IPS-18c (cell line): ENCODE results near the gene ARMC9.

Experiments used
- H3K4me3 ChIP-seq: 2 replicates; pipeline ENCODE4 v1.7.0; 2013; ENCODE audit warnings: low read depth, mild to moderate bottlenecking, low read length, moderate library complexity; ENCODE audit not compliant: insufficient read depth
- H3K9me3 ChIP-seq: one replicate; pipeline ENCODE4 v1.6.1; 2013; ENCODE audit warnings: mild to moderate bottlenecking, low read length, moderate library complexity; ENCODE audit not compliant: control insufficient read depth, insufficient read depth

The ARMC9 gene

GRCh38 chr2:231198291-231199173 lies at the start of gene ARMC9:
ARMC9 (plus strand) TSS chr2:231198631; CDS start chr2:231206239, 7,608 bp downstream.
- H3K4me3 ChIP-seq, result peak within 1 kb of the TSS; percentile 97
- no peaks in the 10 kb centered on the region for H3K9me3 ChIP-seq

GRCh38 chr2:231152800-231153557 lies 45.5 kb upstream of the ARMC9 start:
- H3K4me3 ChIP-seq, result no peak overlapping the region
- no peaks in the 10 kb centered on the region for H3K9me3 ChIP-seq

GRCh38 chr2:231159306-231159705 lies 39.1 kb upstream of the ARMC9 start:
- no peak overlapping the region for H3K4me3 ChIP-seq
- H3K9me3 ChIP-seq, result no peaks in the 10 kb centered on the region

GRCh38 chr2:231160701-231161100 lies 37.7 kb upstream of the ARMC9 start:
- H3K4me3 ChIP-seq, result no peak overlapping the region
- no peaks in the 10 kb centered on the region for H3K9me3 ChIP-seq

- Histone ChIP-seq H3K9me3 (no peaks in the 10 kb centered on the region), H3K4me3 (no peak overlapping the region)
Measured at GRCh38 chr2:231161252-231161839, 37.1 kb upstream of the ARMC9 start.

GRCh38 chr2:231161877-231162329 lies 36.5 kb upstream of the ARMC9 start:
- no peak overlapping the region for H3K4me3 ChIP-seq
- H3K9me3 ChIP-seq, result no peaks in the 10 kb centered on the region

- H3K9me3 ChIP-seq, result no peaks in the 10 kb centered on the region
- no peak overlapping the region for H3K4me3 ChIP-seq
Measured at GRCh38 chr2:231163011-231163410, 35.4 kb upstream of the ARMC9 start.

GRCh38 chr2:231163414-231164095 lies 34.9 kb upstream of the ARMC9 start:
- Histone ChIP-seq H3K4me3 (no peak overlapping the region), H3K9me3 (no peaks in the 10 kb centered on the region)

GRCh38 chr2:231167745-231168459 lies 30.5 kb upstream of the ARMC9 start:
- Histone ChIP-seq H3K9me3 (no peaks in the 10 kb centered on the region), H3K4me3 (no peak overlapping the region)

GRCh38 chr2:231168460-231169139 lies 29.8 kb upstream of the ARMC9 start:
- Histone ChIP-seq H3K9me3 (no peaks in the 10 kb centered on the region), H3K4me3 (no peak overlapping the region)

- no peak overlapping the region for H3K4me3 ChIP-seq
- H3K9me3 ChIP-seq, result no peaks in the 10 kb centered on the region
Measured at GRCh38 chr2:231169488-231169887, 28.9 kb upstream of the ARMC9 start.

GRCh38 chr2:231170055-231170454 lies 28.4 kb upstream of the ARMC9 start:
- H3K4me3 ChIP-seq, result no peak overlapping the region
- no peaks in the 10 kb centered on the region for H3K9me3 ChIP-seq

- Histone ChIP-seq H3K9me3 (peaks cover 2% of the 10 kb centered on the region), H3K4me3 (no peak overlapping the region)
Measured at GRCh38 chr2:231172025-231172424, 26.4 kb upstream of the ARMC9 start.

- no peak overlapping the region for H3K4me3 ChIP-seq
- peaks cover 2% of the 10 kb centered on the region for H3K9me3 ChIP-seq
Measured at GRCh38 chr2:231174211-231174651, 24.2 kb upstream of the ARMC9 start.

- Histone ChIP-seq H3K4me3 (no peak overlapping the region), H3K9me3 (peaks cover 2% of the 10 kb centered on the region)
Measured at GRCh38 chr2:231176066-231176465, 22.4 kb upstream of the ARMC9 start.
